Ovary (tissue), 9 donors: Measurements from ENCODE around the gene UIMC1. TPM values are rescaled to one million over a fixed set of nuclear protein-coding genes. Genes with fewer than 3 reads are reported as not detected.

Experiments used
- DNase-seq, 5 donors: peaks; one replicate each; pipeline ENCODE4 v3.0.0-alpha.2; 2019 to 2020
- H3K27ac ChIP-seq, 2 donors: fragments of 200-600 bp; one replicate each; pipeline versions ENCODE4 v1.5.1 to v1.8.0; 2019 to 2022
- H3K27me3 ChIP-seq: fragments of 200-600 bp; one replicate; pipeline ENCODE4 v1.8.0; 2022
- H3K36me3 ChIP-seq: fragments of 200-600 bp; sonication (generic); one replicate; pipeline ENCODE4 v1.5.1; 2019
- H3K4me1 ChIP-seq: one replicate; pipeline ENCODE4 v1.8.1; 2013; ENCODE audit warnings: mild to moderate bottlenecking, moderate library complexity; ENCODE audit not compliant: insufficient read depth
- H3K4me3 ChIP-seq: fragments of 200-600 bp; sonication (generic); one replicate; pipeline ENCODE4 v1.5.1; 2017
- H3K9me3 ChIP-seq, 2 donors: fragments of 200-600 bp in 1 of 2; sonication (generic) in 1 of 2; one replicate each; pipeline versions ENCODE4 v1.5.1 to v1.8.1; 2013 to 2019; ENCODE audit warnings: mild to moderate bottlenecking in 1 of 2, moderate library complexity in 1 of 2
- CTCF ChIP-seq, 3 donors: fragments of 450-650 bp in 2 of 3; fragments of 200-600 bp in 1 of 3; IDR thresholded peaks; one replicate each; pipeline versions ENCODE4 v1.5.1 to v1.8.0; 2016 to 2022; ENCODE audit warnings: antibody characterized with exemption in 3 of 3, mild to moderate bottlenecking in 1 of 3
- EP300 ChIP-seq: sonication (generic); formaldehyde crosslinking; IDR thresholded peaks from one replicate; pipeline ENCODE4 v1.6.1; 2017; ENCODE audit warnings: antibody characterized with exemption
- POLR2A ChIP-seq: fragments of 450-650 bp; IDR thresholded peaks from one replicate; pipeline ENCODE4 v1.6.1; 2017; ENCODE audit warnings: antibody characterized with exemption, mild to moderate bottlenecking, moderate library complexity
- WGBS, 3 donors: extraction: QIAGEN DNeasy Blood & Tissue Kit in 1 of 3; methylation state at CpG; one replicate each; pipeline versions ENCODE4 v1.1.5 to v1.1.7; 2013 to 2017; 5-methylcytosine and 5-hydroxymethylcytosine counted together
- intact Hi-C, 4 donors: fragments of 100-400 bp; cut with DNase I; formaldehyde crosslinking; loops; one replicate each; pipeline versions ENCODE4 v1.11.0 to v1.15.1; 2022 to 2023
- polyA plus RNA-seq, 2 donors: library from polyadenylated mRNA; stranded (reverse); fragments of 200-250 nt in 1 of 2; fragments of 350-450 nt in 1 of 2; fragmentation: Illumina TruSeq in 1 of 2; extraction: RNeasy Lipid Tissue Mini Kit (QIAGEN cat#74804) in 1 of 2; gene quantifications; one replicate each; pipeline ENCODE4 v1.2.3, GENCODE V29; 2013 to 2014
- total RNA-seq, 7 donors: library from RNA; depleted of rRNA in 2 of 7; stranded (reverse); fragments of >200 nt in 2 of 7; fragmentation: NEBNext Ultra II Directional in 3 of 7; extraction: Animal tissue kit (Norgen Biotek cat#: 25700) in 3 of 7; gene quantifications; one replicate each; pipeline versions ENCODE4 v1.1.0 to v1.2.4, GENCODE V29; 2016 to 2023
- donor health status: DM: no; HTN: no; CAD: no; lungs with moderate emphysema.
- donor health status: DM: no; HTN: no; CAD: no.
- donor health status: Bipolar disorder and iron deficiency.
- donor health status: DM: yes; HTN: yes; CAD: no.
- donor health status: DM: no; HTN: no; CAD: no.
- donor health status: DM: yes; HTN: yes; CAD: no.

UIMC1 gene
- total and polyA plus RNA-seq, 9 donors, result 34.9 to 80.2 (median 49.5) TPM

- H3K27ac ChIP-seq, result no peak overlapping the region
- no peaks in the 10 kb centered on the region for H3K27me3 ChIP-seq
- TF ChIP-seq CTCF (IDR thresholded peaks at IDR 0.05), result no peak
- TF ChIP-seq EP300, result no peak
- TF ChIP-seq POLR2A, result no peak
Measured at GRCh38 chr5:176868731-176869130, 137.8 kb downstream of the UIMC1 start.

GRCh38 chr5:176868126-176868525 lies 138.5 kb downstream of the UIMC1 start:
- intact Hi-C loops, result no loop called here

More at GRCh38 chr5:176868731-176869130, 137.8 kb downstream of the UIMC1 start:
- Histone ChIP-seq H3K4me3 (no peak overlapping the region), H3K9me3 (no peaks in the 10 kb centered on the region), H3K4me1 (no peaks in the 10 kb centered on the region), H3K36me3 (no peaks in the 10 kb centered on the region)
- DNase-seq, result no peak
- intact Hi-C loops, result no loop called here
- WGBS, 3 donors, result 90 to 92% (median 90%) methylated on average over 20 of the region's 20 CpGs

GRCh38 chr5:176866707-176867310 lies 139.8 kb downstream of the UIMC1 start:
- H3K4me3 ChIP-seq, result no peak overlapping the region
- H3K36me3 ChIP-seq, result no peaks in the 10 kb centered on the region
- no peaks in the 10 kb centered on the region for H3K9me3 ChIP-seq
- H3K27ac ChIP-seq, result no peak overlapping the region
- intact Hi-C loops, result no loop called here
- 12 to 15% (median 15%) methylated on average over 16 of the region's 16 CpGs for whole genome bisulfite sequencing, 3 donors
- DNase-seq, result no peak
- no peaks in the 10 kb centered on the region for H3K4me1 ChIP-seq
- TF ChIP-seq CTCF (IDR thresholded peaks at IDR 0.05) (no peak), POLR2A (no peak), EP300 (no peak)
- no peaks in the 10 kb centered on the region for H3K27me3 ChIP-seq

More at GRCh38 chr5:176868126-176868525, 138.5 kb downstream of the UIMC1 start:
- WGBS, 3 donors, result 88 to 93% (median 89%) methylated on average over 14 of the region's 14 CpGs
- Histone ChIP-seq H3K4me1 (no peaks in the 10 kb centered on the region), H3K27ac (no peak overlapping the region), H3K36me3 (no peaks in the 10 kb centered on the region), H3K4me3 (no peak overlapping the region), H3K9me3 (no peaks in the 10 kb centered on the region), H3K27me3 (no peaks in the 10 kb centered on the region)
- no peak for DNase-seq
- TF ChIP-seq POLR2A (no peak), EP300 (no peak), CTCF (IDR thresholded peaks at IDR 0.05) (no peak)

GRCh38 chr5:176865964-176866363 lies 140.6 kb downstream of the UIMC1 start:
- H3K4me3 ChIP-seq, result no peak overlapping the region
- H3K36me3 ChIP-seq, result no peaks in the 10 kb centered on the region
- no peaks in the 10 kb centered on the region for H3K4me1 ChIP-seq
- whole genome bisulfite sequencing, 3 donors, result 71 to 83% (median 72%) methylated on average over 7 of the region's 7 CpGs
- intact Hi-C loops, result no loop called here
- TF ChIP-seq CTCF (IDR thresholded peaks at IDR 0.05) (no peak), POLR2A (no peak), EP300 (no peak)
- DNase-seq, result no peak
- no peaks in the 10 kb centered on the region for H3K27me3 ChIP-seq
- no peaks in the 10 kb centered on the region for H3K9me3 ChIP-seq
- no peak overlapping the region for H3K27ac ChIP-seq
